Endodermal cell (in vitro differentiated cells): ENCODE measurements around the gene SGCG. TPM values are rescaled to one million over a fixed set of nuclear protein-coding genes. Genes with fewer than 3 reads are reported as not detected.

Experiments used
- DNase-seq: peaks from one replicate; pipeline ENCODE4 v3.0.0-alpha.2; 2017
- H3K27ac ChIP-seq: 2 replicates; pipeline ENCODE4 v1.5.1; 2013; ENCODE audit warnings: mild to moderate bottlenecking, low read depth, low read length, moderate library complexity
- H3K27me3 ChIP-seq: 2 replicates; pipeline ENCODE4 v1.6.1; 2013; ENCODE audit warnings: mild to moderate bottlenecking, low read length, moderate library complexity; ENCODE audit not compliant: insufficient read depth, control insufficient read depth, poor library complexity, severe bottlenecking
- H3K36me3 ChIP-seq: 2 replicates; pipeline ENCODE4 v1.7.0; 2013; ENCODE audit warnings: mild to moderate bottlenecking, low read length, moderate library complexity; ENCODE audit not compliant: control insufficient read depth, insufficient read depth
- H3K4me1 ChIP-seq: one replicate; pipeline ENCODE4 v1.7.0; 2013; ENCODE audit warnings: low read length; ENCODE audit not compliant: control insufficient read depth, insufficient read depth
- H3K4me3 ChIP-seq: 2 replicates; pipeline ENCODE4 v1.5.1; 2013; ENCODE audit warnings: mild to moderate bottlenecking, low read length, moderate library complexity
- H3K9ac ChIP-seq: 2 replicates; pipeline ENCODE4 v1.6.1; 2013; ENCODE audit warnings: mild to moderate bottlenecking, low read length, moderate library complexity; ENCODE audit not compliant: poor library complexity, severe bottlenecking; ENCODE audit errors: extremely low read depth
- H3K9me3 ChIP-seq: 2 replicates; pipeline ENCODE4 v1.6.1; 2013; ENCODE audit warnings: mild to moderate bottlenecking, low read length, moderate library complexity; ENCODE audit not compliant: control insufficient read depth
- H3K27ac Mint-ChIP-seq: 2 replicates; pipeline ENCODE4 v1.8.0; 2020; ENCODE audit warnings: mixed read lengths
- H3K27me3 Mint-ChIP-seq: 2 replicates; pipeline ENCODE4 v1.8.0; 2021; ENCODE audit warnings: mild to moderate bottlenecking, mixed read lengths; ENCODE audit not compliant: insufficient read depth
- H3K36me3 Mint-ChIP-seq: 2 replicates; pipeline ENCODE4 v1.8.0; 2020; ENCODE audit warnings: low read depth, mixed read lengths
- H3K4me1 Mint-ChIP-seq: 2 replicates; pipeline ENCODE4 v1.8.0; 2020; ENCODE audit warnings: mixed read lengths
- H3K4me3 Mint-ChIP-seq: 2 replicates; pipeline ENCODE4 v1.8.0; 2020; ENCODE audit warnings: mild to moderate bottlenecking, moderate library complexity, mixed read lengths
- H3K9me3 Mint-ChIP-seq: 2 replicates; pipeline ENCODE4 v1.8.0; 2020; ENCODE audit warnings: mild to moderate bottlenecking, mixed read lengths
- WGBS, 2 experiments: methylation state at CpG; one replicate each; pipeline versions ENCODE4 v1.1.5 to v1.1.7; 2013; ENCODE audit warnings: missing lambda C conversion rate in 2 of 2, mixed read lengths in 1 of 2; ENCODE audit not compliant: insufficient coverage in 1 of 2, insufficient read length in 1 of 2; 5-methylcytosine and 5-hydroxymethylcytosine counted together
- total RNA-seq, 2 donors: library from RNA; stranded (reverse); fragmentation: NEBNext Ultra II Directional in 1 of 2; extraction: Animal tissue kit (Norgen Biotek cat#: 25700) in 1 of 2; gene quantifications; 2 replicates in 1 of 2; 3 replicates in 1 of 2; pipeline ENCODE4 v1.2.1, GENCODE V29; 2021
- TF ChIP-seq, protein P1 (sequence below): fragments of 200-600 bp; sonication (generic); conservative IDR thresholded peaks from 2 replicates; pipeline ENCODE4 v1.5.0; 2021; ENCODE audit warnings: antibody characterized with exemption, mild to moderate bottlenecking

Gene SGCG
- total RNA-seq, 2 donors from 2014 or later: 0.15 to 0.27 TPM

DNA sequence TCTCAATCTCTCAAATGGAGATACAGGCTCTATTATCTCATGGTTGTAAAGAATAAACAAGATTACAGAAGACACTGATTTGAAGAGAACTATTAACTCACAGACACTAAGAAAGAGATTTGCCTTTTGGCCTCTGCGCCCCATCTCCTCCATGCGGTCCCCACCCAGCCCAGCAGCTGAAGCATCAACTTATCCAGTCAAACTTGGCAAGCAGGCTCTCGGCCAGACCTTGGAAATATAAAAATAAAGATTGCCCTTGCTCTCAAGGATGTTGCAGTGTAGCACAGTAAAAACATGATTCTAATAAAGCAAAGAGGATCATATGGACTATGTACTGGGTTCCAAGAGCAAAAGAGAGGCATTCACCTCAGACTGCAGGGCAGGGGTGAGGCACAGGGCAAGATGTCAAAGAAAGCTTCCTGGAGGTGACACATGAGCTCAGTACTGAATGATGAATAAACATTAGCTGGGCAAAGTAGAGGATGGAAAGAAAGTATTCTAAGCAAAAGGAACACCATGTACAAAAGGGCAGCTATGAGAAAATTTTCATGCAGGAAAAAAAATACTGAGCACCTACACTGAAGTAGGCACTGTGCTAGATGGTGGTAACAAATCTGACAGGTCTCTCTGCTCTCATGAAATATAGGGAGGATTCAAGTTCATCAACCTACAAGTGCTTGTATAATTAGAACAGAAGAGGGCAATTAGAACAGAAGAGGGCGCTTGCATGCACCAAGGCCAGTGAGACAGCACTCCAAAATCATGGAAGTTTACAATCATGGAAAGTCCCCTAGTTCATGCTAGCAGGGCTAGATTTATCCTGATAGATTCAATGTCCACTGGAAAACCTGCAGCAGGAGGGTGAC lies 167.7 kb downstream of the SGCG start:
- Histone ChIP-seq H3K27me3 (no peaks in the 10 kb centered on the region), H3K36me3 (peaks cover 12% of the 10 kb centered on the region), H3K4me3 (no peak overlapping the region), H3K27ac (no peak overlapping the region), H3K4me1 (no peaks in the 10 kb centered on the region), H3K9ac (no peak overlapping the region), H3K9me3 (no peaks in the 10 kb centered on the region)
- Mint-ChIP-seq H3K27ac (no peak overlapping the region), H3K36me3 (peaks cover 21% of the 10 kb centered on the region), H3K4me1 (no peaks in the 10 kb centered on the region), H3K9me3 (no peaks in the 10 kb centered on the region), H3K4me3 (no peak overlapping the region), H3K27me3 (no peaks in the 10 kb centered on the region)
- no peak for DNase-seq
- TF ChIP-seq, protein P1, sequence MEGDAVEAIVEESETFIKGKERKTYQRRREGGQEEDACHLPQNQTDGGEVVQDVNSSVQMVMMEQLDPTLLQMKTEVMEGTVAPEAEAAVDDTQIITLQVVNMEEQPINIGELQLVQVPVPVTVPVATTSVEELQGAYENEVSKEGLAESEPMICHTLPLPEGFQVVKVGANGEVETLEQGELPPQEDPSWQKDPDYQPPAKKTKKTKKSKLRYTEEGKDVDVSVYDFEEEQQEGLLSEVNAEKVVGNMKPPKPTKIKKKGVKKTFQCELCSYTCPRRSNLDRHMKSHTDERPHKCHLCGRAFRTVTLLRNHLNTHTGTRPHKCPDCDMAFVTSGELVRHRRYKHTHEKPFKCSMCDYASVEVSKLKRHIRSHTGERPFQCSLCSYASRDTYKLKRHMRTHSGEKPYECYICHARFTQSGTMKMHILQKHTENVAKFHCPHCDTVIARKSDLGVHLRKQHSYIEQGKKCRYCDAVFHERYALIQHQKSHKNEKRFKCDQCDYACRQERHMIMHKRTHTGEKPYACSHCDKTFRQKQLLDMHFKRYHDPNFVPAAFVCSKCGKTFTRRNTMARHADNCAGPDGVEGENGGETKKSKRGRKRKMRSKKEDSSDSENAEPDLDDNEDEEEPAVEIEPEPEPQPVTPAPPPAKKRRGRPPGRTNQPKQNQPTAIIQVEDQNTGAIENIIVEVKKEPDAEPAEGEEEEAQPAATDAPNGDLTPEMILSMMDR: peak; percentile 59
- WGBS, 2 experiments: 83 to 100% methylated on average over 1 to 4 of the region's 4 CpGs

DNA sequence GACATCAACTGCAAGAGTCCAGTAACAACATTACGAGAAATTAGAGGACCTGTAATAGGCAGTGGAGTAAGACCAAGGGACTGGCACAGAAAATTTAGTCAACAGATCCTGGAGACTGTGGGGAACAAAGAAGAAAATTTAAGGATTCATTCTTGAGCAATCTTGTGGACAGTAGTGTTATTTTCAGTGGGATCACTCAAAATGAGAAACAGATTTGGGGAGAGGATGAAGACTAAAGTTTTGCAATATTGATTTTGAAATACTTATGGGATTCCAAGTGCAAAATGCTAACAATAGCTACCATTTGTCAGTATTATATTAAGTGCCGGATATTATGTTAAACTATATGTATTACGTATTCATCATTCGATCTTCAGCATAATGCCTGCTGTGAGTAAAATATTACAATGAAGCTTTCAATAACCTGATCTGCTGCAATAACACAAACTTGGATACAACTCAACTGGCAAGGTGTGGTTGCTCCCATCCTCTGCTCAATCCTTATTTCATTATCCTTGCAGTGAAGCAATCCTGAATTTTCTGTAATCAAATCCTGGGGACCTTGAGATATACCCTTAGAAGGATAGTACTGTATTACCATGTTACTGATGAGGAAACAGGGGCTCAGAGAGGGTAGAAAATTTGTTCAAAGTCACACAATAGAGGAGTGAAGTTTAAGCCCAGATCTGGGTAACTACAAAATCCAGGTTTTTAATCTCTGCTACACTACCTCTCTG lies 168.6 kb downstream of the SGCG start:
- Mint-ChIP-seq H3K4me3 (no peak overlapping the region), H3K27ac (no peak overlapping the region), H3K9me3 (no peaks in the 10 kb centered on the region), H3K36me3 (peaks cover 22% of the 10 kb centered on the region), H3K27me3 (no peaks in the 10 kb centered on the region), H3K4me1 (no peaks in the 10 kb centered on the region)
- no peak overlapping the region for H3K4me3 ChIP-seq
- no peak for DNase-seq
- no peak overlapping the region for H3K9ac ChIP-seq
- H3K9me3 ChIP-seq: no peaks in the 10 kb centered on the region
- no peaks in the 10 kb centered on the region for H3K4me1 ChIP-seq
- peaks cover 15% of the 10 kb centered on the region for H3K36me3 ChIP-seq
- no peak overlapping the region for H3K27ac ChIP-seq
- TF ChIP-seq, protein P1: no peak
- 86 to 100% methylated on average over 2 to 4 of the region's 4 CpGs for WGBS, 2 experiments
- H3K27me3 ChIP-seq: no peaks in the 10 kb centered on the region

DNA sequence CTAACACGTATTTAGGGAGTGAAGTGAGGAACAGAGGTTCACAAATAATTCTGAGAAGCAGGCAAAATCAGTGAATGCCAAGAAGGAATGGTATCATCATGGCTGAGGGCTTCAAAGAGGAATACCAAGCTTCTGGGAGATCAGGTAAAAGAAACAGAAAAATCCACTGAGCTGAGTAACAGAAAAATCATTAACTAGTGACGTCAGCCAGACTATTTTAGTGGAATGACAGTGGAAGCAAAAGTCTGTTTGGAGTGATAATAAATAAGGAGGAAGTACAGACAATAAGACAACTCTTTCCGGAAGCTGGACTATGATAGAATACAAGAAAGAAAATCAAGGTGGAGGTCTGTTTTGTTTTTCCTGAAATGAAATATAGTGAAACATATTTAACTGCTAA lies 169.2 kb downstream of the SGCG start:
- Histone ChIP-seq H3K4me3 (no peak overlapping the region), H3K36me3 (peaks cover 15% of the 10 kb centered on the region), H3K9ac (no peak overlapping the region), H3K27me3 (no peaks in the 10 kb centered on the region), H3K27ac (no peak overlapping the region), H3K9me3 (no peaks in the 10 kb centered on the region), H3K4me1 (no peaks in the 10 kb centered on the region)
- H3K27me3 Mint-ChIP-seq: no peaks in the 10 kb centered on the region
- TF ChIP-seq, protein P1: no peak
- DNase-seq: no peak
- H3K9me3 Mint-ChIP-seq: no peaks in the 10 kb centered on the region
- no peaks in the 10 kb centered on the region for H3K4me1 Mint-ChIP-seq
- peaks cover 23% of the 10 kb centered on the region for H3K36me3 Mint-ChIP-seq
- WGBS, 2 experiments: 92 to 96% methylated on average over 2 to 3 of the region's 3 CpGs
- H3K27ac Mint-ChIP-seq: no peak overlapping the region
- H3K4me3 Mint-ChIP-seq: no peak overlapping the region
